GM19025 (cell line): ENCODE results near the gene ANKRD44.

ENCODE experiments used
- ATAC-seq: cut with Tn5 transposase; IDR thresholded peaks from one replicate; pipeline ENCODE4 v1.9.1; 2021; ENCODE audit warnings: mild to moderate bottlenecking, low read depth, moderate library complexity; ENCODE audit not compliant: unreplicated experiment

The ANKRD44 gene

GRCh38 chr2:197265924-197266323 lies 44.7 kb downstream of the ANKRD44 start:
- ATAC-seq: no peak

- ATAC-seq: no peak
Observed at GRCh38 chr2:197265036-197265435, 45.5 kb downstream of the ANKRD44 start.

- no peak for ATAC-seq
Observed at GRCh38 chr2:197264332-197264731, 46.2 kb downstream of the ANKRD44 start.

- ATAC-seq: no peak
Observed at GRCh38 chr2:197263077-197263476, 47.5 kb downstream of the ANKRD44 start.

- ATAC-seq: peak; percentile 60
Observed at GRCh38 chr2:197261808-197262226, 48.8 kb downstream of the ANKRD44 start.

- no peak for ATAC-seq
Observed at GRCh38 chr2:197259470-197259999, 51.0 kb downstream of the ANKRD44 start.

GRCh38 chr2:197258580-197258979 lies 52.0 kb downstream of the ANKRD44 start:
- ATAC-seq: no peak

GRCh38 chr2:197256547-197257170 lies 53.9 kb downstream of the ANKRD44 start:
- no peak for ATAC-seq

GRCh38 chr2:197256021-197256420 lies 54.6 kb downstream of the ANKRD44 start:
- ATAC-seq: no peak

GRCh38 chr2:197255543-197255942 lies 55.0 kb downstream of the ANKRD44 start:
- peak; percentile 91 for ATAC-seq

- peak; percentile 27 for ATAC-seq
Observed at GRCh38 chr2:197254776-197255530, 55.6 kb downstream of the ANKRD44 start.

- no peak for ATAC-seq
Observed at GRCh38 chr2:197251576-197251975, 59.0 kb downstream of the ANKRD44 start.

GRCh38 chr2:197251163-197251562 lies 59.4 kb downstream of the ANKRD44 start:
- no peak for ATAC-seq

GRCh38 chr2:197250084-197250397 lies 60.5 kb downstream of the ANKRD44 start:
- ATAC-seq: no peak

GRCh38 chr2:197249381-197250083 lies 61.0 kb downstream of the ANKRD44 start:
- ATAC-seq: no peak

GRCh38 chr2:197248623-197249022 lies 62.0 kb downstream of the ANKRD44 start:
- peak; percentile 50 for ATAC-seq

- ATAC-seq: no peak
Observed at GRCh38 chr2:197248001-197248401, 62.6 kb downstream of the ANKRD44 start.

GRCh38 chr2:197247083-197247482 lies 63.5 kb downstream of the ANKRD44 start:
- ATAC-seq: no peak

- no peak for ATAC-seq
Observed at GRCh38 chr2:197245829-197246804, 64.5 kb downstream of the ANKRD44 start.

- no peak for ATAC-seq
Observed at GRCh38 chr2:197244349-197244748, 66.2 kb downstream of the ANKRD44 start.
